Prostate gland (tissue), 2 donors: ENCODE measurements around the gene PEX26. TPM values are rescaled to one million over a fixed set of nuclear protein-coding genes. Genes with fewer than 3 reads are reported as not detected.

ENCODE experiments used
- DNase-seq: peaks from one replicate; pipeline ENCODE4 v3.0.0-alpha.2; 2019; ENCODE audit warnings: low spot score
- H3K27ac ChIP-seq, 2 donors: fragments of 200-600 bp; sonication (generic); 2 replicates each; pipeline ENCODE4 v1.5.1; 2017 to 2019
- H3K27me3 ChIP-seq: fragments of 200-600 bp; sonication (generic); replicated peaks from 2 replicates; pipeline ENCODE4 v1.5.1; 2019; ENCODE audit not compliant: insufficient read depth
- H3K36me3 ChIP-seq, 2 donors: fragments of 200-600 bp; sonication (generic); 1 replicate in 1 of 2; 2 replicates in 1 of 2; pipeline versions ENCODE4 v1.5.1 to v1.8.1; 2017 to 2019
- H3K4me1 ChIP-seq: fragments of 200-600 bp; sonication (generic); replicated peaks from 2 replicates; pipeline ENCODE4 v1.5.1; 2019
- H3K4me3 ChIP-seq, 2 donors: fragments of 200-600 bp; sonication (generic); 2 replicates each; pipeline ENCODE4 v1.5.1; 2017 to 2019
- H3K9me3 ChIP-seq: fragments of 200-600 bp; sonication (generic); 2 replicates; pipeline ENCODE4 v1.5.1; 2017
- CTCF ChIP-seq, 4 experiments: fragments of 200-600 bp in 2 of 4; fragments of 450-650 bp in 2 of 4; sonication (generic) in 2 of 4; IDR thresholded peaks; 1 replicate in 3 of 4; 2 replicates in 1 of 4; pipeline ENCODE4 v1.5.1; 2016 to 2019; ENCODE audit warnings: antibody characterized with exemption in 4 of 4, mild to moderate bottlenecking in 2 of 4, moderate library complexity in 2 of 4
- POLR2A ChIP-seq: fragments of 450-650 bp; IDR thresholded peaks from one replicate; pipeline ENCODE4 v1.6.1; 2016; ENCODE audit warnings: antibody characterized with exemption, mild to moderate bottlenecking
- POLR2AphosphoS5 ChIP-seq: sonication (generic); formaldehyde crosslinking; IDR thresholded peaks from one replicate; pipeline ENCODE4 v1.6.1; 2017; ENCODE audit warnings: antibody characterized with exemption
- WGBS: methylation state at CpG from one replicate; pipeline ENCODE4 v1.1.5; 2018; 5-methylcytosine and 5-hydroxymethylcytosine counted together
- intact Hi-C: fragments of 100-400 bp; cut with DNase I; formaldehyde crosslinking; loops from one replicate; pipeline ENCODE4 v1.14.2; 2022
- total RNA-seq, 2 donors: library from RNA; depleted of rRNA; stranded (reverse); fragments of >200 nt; gene quantifications; one replicate each; pipeline ENCODE4 v1.1.0, GENCODE V29; 2016

PEX26 gene
- total RNA-seq, 2 donors from 2014 or later = 34.7 to 38.2 TPM

DNA sequence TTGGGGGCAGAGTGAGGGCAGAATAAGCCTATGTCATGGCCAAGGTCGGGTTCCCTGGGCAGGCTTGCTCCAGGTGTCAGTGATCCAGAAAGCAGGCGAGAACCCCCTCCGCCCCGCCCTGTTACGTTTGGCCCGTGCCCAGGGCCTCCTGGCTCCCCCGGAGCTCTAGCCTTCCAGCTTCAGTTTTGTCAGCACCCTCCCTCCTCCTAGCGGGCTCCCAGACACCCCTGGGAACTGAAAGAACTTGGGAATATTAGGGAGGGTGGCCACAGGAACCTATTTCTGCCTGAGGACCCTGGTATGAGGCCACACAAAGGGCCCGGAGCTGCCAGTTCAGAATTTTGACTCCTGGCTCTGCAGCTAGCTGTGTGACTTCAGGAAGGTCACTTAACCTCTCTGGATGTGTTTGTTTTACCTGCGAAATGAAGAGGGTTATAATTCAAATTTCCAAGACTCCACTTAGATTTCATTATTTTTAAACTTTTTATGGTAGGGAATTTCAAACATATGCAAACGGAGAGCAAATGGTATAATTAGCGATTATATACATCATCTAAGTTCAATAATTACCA lies 34.1 kb downstream of the PEX26 start:
- Histone ChIP-seq H3K9me3 (no peaks in the 10 kb centered on the region), H3K27ac (no peak overlapping the region), H3K27me3 (no peaks in the 10 kb centered on the region), H3K4me3 (no peak overlapping the region), H3K36me3 (no peaks in the 10 kb centered on the region), H3K4me1 (peaks cover 6% of the 10 kb centered on the region)
- no peak for DNase-seq
- intact Hi-C loops = no loop called here
- TF ChIP-seq POLR2A (no peak), CTCF (IDR thresholded peaks at IDR 0.05) (no peak), POLR2AphosphoS5 (no peak)
- 66% methylated on average over 12 of the region's 12 CpGs for WGBS

- Histone ChIP-seq H3K9me3 (no peaks in the 10 kb centered on the region), H3K4me1 (peaks cover 6% of the 10 kb centered on the region), H3K36me3 (no peaks in the 10 kb centered on the region), H3K4me3 (no peak overlapping the region), H3K27ac (no peak overlapping the region), H3K27me3 (no peaks in the 10 kb centered on the region)
- TF ChIP-seq CTCF (IDR thresholded peaks at IDR 0.05) = no peak
- 66% methylated on average over 6 of the region's 6 CpGs for WGBS
- intact Hi-C loops = no loop called here
- DNase-seq = no peak
Observed at GRCh38 chr22:18112440-18112839, 34.6 kb downstream of the PEX26 start.

GRCh38 chr22:18113680-18114394 lies 36.0 kb downstream of the PEX26 start:
- WGBS = 89% methylated on average over 11 of the region's 11 CpGs
- intact Hi-C loops = no loop called here
- TF ChIP-seq POLR2A (no peak), CTCF (IDR thresholded peaks at IDR 0.05) (no peak), POLR2AphosphoS5 (no peak)
- H3K4me3 ChIP-seq = no peak overlapping the region
- no peaks in the 10 kb centered on the region for H3K36me3 ChIP-seq
- peaks cover 6% of the 10 kb centered on the region for H3K4me1 ChIP-seq
- no peaks in the 10 kb centered on the region for H3K27me3 ChIP-seq
- DNase-seq = no peak
- no peak overlapping the region for H3K27ac ChIP-seq
- no peaks in the 10 kb centered on the region for H3K9me3 ChIP-seq

DNA sequence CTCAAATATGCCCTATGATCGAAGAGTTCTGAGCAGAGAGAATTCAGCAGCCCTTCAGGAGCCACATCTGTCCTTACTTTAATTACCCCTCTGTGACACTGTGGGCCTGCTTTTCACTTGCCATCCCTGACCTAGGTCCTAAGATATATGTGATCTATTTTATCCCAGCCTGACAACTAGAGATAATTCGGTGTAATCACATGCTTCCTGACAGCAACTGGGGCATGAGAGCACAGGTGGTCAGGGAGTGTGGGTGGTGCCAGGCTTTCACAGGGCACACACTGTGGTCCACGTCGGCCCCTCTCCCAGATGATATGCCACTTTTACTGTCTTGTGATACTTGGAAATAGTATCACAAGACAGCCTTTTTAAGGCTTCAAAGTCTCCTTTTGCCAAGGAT lies 36.7 kb downstream of the PEX26 start:
- H3K4me1 ChIP-seq = peaks cover 6% of the 10 kb centered on the region
- WGBS = 62% methylated on average over 4 of the region's 4 CpGs
- intact Hi-C loops = no loop called here

More for the DNA sequence above, 36.7 kb downstream of the PEX26 start:
- no peak overlapping the region for H3K27ac ChIP-seq
- H3K36me3 ChIP-seq = no peaks in the 10 kb centered on the region
- H3K4me3 ChIP-seq = no peak overlapping the region
- TF ChIP-seq POLR2AphosphoS5 = no peak
- TF ChIP-seq POLR2A = no peak
- no peak for TF ChIP-seq CTCF (IDR thresholded peaks at IDR 0.05)
- H3K27me3 ChIP-seq = no peaks in the 10 kb centered on the region
- no peaks in the 10 kb centered on the region for H3K9me3 ChIP-seq
- DNase-seq = no peak
